ENCODE results near the gene PHYHD1. TPM values are rescaled to one million over a fixed set of nuclear protein-coding genes. Genes with fewer than 3 reads are reported as not detected.

The PHYHD1 gene
- total RNA-seq, 1 experiment from 2014 or later: 1.6 TPM

GRCh38 chr9:128972956-128973355, 52.2 kb downstream of the PHYHD1 start:
- ChIA-PET POLR2A (ENCODE audit: unreplicated experiment) (no interaction called here), CTCF (interaction anchor here (0.6 to 0.7 kb wide), 2 partner anchors 30 to 863 kb away, joined by 3 read pairs; no protein-coding TSS in a partner anchor)
- peak overlapping the region; percentile 27 for H3K4me2 ChIP-seq (ENCODE audit: low read length)
- H3K4me3 ChIP-seq (ENCODE audit: low read length): no peak overlapping the region
- no peak for TF ChIP-seq EZH2phosphoT487 (IDR thresholded peaks at IDR 0.05; ENCODE audit: borderline replicate concordance, low read length)
- H3F3A ChIP-seq (ENCODE audit: low read length, unreplicated experiment): no peaks in the 10 kb centered on the region
- H3K36me3 ChIP-seq (ENCODE audit: low read depth, low read length): peaks cover 24% of the 10 kb centered on the region
- no peak overlapping the region for H3K9ac ChIP-seq (ENCODE audit: low read length)
- H2AFZ ChIP-seq (ENCODE audit: low read length): no peak overlapping the region
- peak overlapping the region; percentile 32 for H3K27ac ChIP-seq (ENCODE audit: low read length)
- peak; percentile 100 for ATAC-seq
- peak; percentile 80 for DNase-seq
- H3K4me1 ChIP-seq (ENCODE audit: insufficient read depth, low read length): peaks cover 16% of the 10 kb centered on the region
- no peaks in the 10 kb centered on the region for H3K9me3 ChIP-seq (ENCODE audit: low read length)
- no TSS peak for BruUV-seq (replicated peaks)
- no peaks in the 10 kb centered on the region for H3K9me2 ChIP-seq (replicated peaks; ENCODE audit: low read length)
- intact Hi-C loops (cut with micrococcal nuclease): no loop called here
- H4K20me1 ChIP-seq (ENCODE audit: low read length): no peaks in the 10 kb centered on the region
- no peaks in the 10 kb centered on the region for H3K79me2 ChIP-seq (ENCODE audit: low read length)
- H3K27me3 ChIP-seq (ENCODE audit: low read length): no peaks in the 10 kb centered on the region

- ChIA-PET CTCF (no interaction called here), POLR2A (ENCODE audit: unreplicated experiment) (no interaction called here)
- H3K27me3 ChIP-seq (ENCODE audit: low read length): no peaks in the 10 kb centered on the region
- intact Hi-C loops (cut with micrococcal nuclease): no loop called here
- no peak overlapping the region for H3K4me2 ChIP-seq (ENCODE audit: low read length)
- TF ChIP-seq EZH2phosphoT487 (IDR thresholded peaks at IDR 0.05; ENCODE audit: borderline replicate concordance, low read length): no peak
- no peak for TF ChIP-seq EZH2 (IDR thresholded peaks at IDR 0.05; ENCODE audit: low read length, unreplicated experiment)
- TF ChIP-seq, protein P1, sequence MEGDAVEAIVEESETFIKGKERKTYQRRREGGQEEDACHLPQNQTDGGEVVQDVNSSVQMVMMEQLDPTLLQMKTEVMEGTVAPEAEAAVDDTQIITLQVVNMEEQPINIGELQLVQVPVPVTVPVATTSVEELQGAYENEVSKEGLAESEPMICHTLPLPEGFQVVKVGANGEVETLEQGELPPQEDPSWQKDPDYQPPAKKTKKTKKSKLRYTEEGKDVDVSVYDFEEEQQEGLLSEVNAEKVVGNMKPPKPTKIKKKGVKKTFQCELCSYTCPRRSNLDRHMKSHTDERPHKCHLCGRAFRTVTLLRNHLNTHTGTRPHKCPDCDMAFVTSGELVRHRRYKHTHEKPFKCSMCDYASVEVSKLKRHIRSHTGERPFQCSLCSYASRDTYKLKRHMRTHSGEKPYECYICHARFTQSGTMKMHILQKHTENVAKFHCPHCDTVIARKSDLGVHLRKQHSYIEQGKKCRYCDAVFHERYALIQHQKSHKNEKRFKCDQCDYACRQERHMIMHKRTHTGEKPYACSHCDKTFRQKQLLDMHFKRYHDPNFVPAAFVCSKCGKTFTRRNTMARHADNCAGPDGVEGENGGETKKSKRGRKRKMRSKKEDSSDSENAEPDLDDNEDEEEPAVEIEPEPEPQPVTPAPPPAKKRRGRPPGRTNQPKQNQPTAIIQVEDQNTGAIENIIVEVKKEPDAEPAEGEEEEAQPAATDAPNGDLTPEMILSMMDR (conservative IDR thresholded peaks at IDR 0.05; ENCODE audit: low read depth, low read length): no peak
- no peaks in the 10 kb centered on the region for H4K20me1 ChIP-seq (ENCODE audit: low read length)
- ATAC-seq (no peak), DNase-seq (no peak)
- H2AFZ ChIP-seq (ENCODE audit: low read length): no peak overlapping the region
- H3K79me2 ChIP-seq (ENCODE audit: low read length): no peaks in the 10 kb centered on the region
- H3K9ac ChIP-seq (ENCODE audit: low read length): no peak overlapping the region
- H3K4me1 ChIP-seq (ENCODE audit: insufficient read depth, low read length): no peaks in the 10 kb centered on the region
- no peak overlapping the region for H3K27ac ChIP-seq (ENCODE audit: low read length)
- no TSS peak for BruUV-seq (replicated peaks)
- peaks cover 25% of the 10 kb centered on the region for H3K36me3 ChIP-seq (ENCODE audit: low read depth, low read length)
- H3K9me3 ChIP-seq (ENCODE audit: low read length): no peaks in the 10 kb centered on the region
- no peak overlapping the region for H3K4me3 ChIP-seq (ENCODE audit: low read length)
- no peaks in the 10 kb centered on the region for H3F3A ChIP-seq (ENCODE audit: low read length, unreplicated experiment)
- H3K9me2 ChIP-seq (replicated peaks; ENCODE audit: low read length): no peaks in the 10 kb centered on the region
These were observed 58.3 kb downstream of the PHYHD1 start for GRCh38 chr9:128979111-128979510.

DNA sequence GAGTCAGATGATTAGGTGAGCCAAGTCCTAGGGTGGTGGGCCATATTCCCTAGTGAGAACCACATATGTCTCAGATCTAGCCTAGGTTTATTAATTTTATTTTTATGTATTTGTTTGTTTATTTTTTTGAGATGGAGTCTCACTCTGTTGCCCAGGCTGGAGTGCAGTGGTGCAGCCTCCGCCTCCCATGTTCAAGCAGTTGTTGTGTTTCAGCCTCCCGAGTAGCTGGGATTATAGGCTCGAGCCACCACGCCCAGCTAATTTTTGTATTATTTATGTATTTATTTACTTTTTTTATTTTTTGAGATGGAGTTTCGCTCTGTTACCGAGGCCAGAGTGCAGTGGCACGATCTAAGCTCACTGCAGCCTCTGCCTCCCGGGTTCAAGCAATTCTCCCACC, 62.8 kb downstream of the PHYHD1 start:
- no peaks in the 10 kb centered on the region for H3K27me3 ChIP-seq (ENCODE audit: low read length)
- TF ChIP-seq EZH2 (IDR thresholded peaks at IDR 0.05; ENCODE audit: low read length, unreplicated experiment) (no peak), EZH2phosphoT487 (IDR thresholded peaks at IDR 0.05; ENCODE audit: borderline replicate concordance, low read length) (no peak)
- TF ChIP-seq, protein P1 (conservative IDR thresholded peaks at IDR 0.05; ENCODE audit: low read depth, low read length): no peak
- ATAC-seq: no peak

More for the DNA sequence above, 62.8 kb downstream of the PHYHD1 start:
- H3K9me2 ChIP-seq (replicated peaks; ENCODE audit: low read length): no peaks in the 10 kb centered on the region
- no peak overlapping the region for H3K9ac ChIP-seq (ENCODE audit: low read length)
- H3K4me3 ChIP-seq (ENCODE audit: low read length): no peak overlapping the region
- H3K9me3 ChIP-seq (ENCODE audit: low read length): no peaks in the 10 kb centered on the region
- no peak overlapping the region for H3K4me2 ChIP-seq (ENCODE audit: low read length)
- POLR2A ChIA-PET (ENCODE audit: unreplicated experiment): no interaction called here
- DNase-seq: no peak
- H2AFZ ChIP-seq (ENCODE audit: low read length): no peak overlapping the region
- no peaks in the 10 kb centered on the region for H3F3A ChIP-seq (ENCODE audit: low read length, unreplicated experiment)
- H3K27ac ChIP-seq (ENCODE audit: low read length): no peak overlapping the region
- H3K4me1 ChIP-seq (ENCODE audit: insufficient read depth, low read length): peaks cover 7% of the 10 kb centered on the region; the same call in 1 of the 2 replicates
- CTCF ChIA-PET: no interaction called here
- no peaks in the 10 kb centered on the region for H3K79me2 ChIP-seq (ENCODE audit: low read length)
- intact Hi-C loops (cut with micrococcal nuclease): no loop called here
- no TSS peak for BruUV-seq (replicated peaks)
- peaks cover 33% of the 10 kb centered on the region for H3K36me3 ChIP-seq (ENCODE audit: low read depth, low read length)
- H4K20me1 ChIP-seq (ENCODE audit: low read length): no peaks in the 10 kb centered on the region
